Anterior cingulate cortex (tissue), 58 donors: ENCODE measurements around the gene ENTPD6.

Source experiments
- DNase-seq, 58 donors: peaks; one replicate each; lab custom pipeline; 2025; lab: John Stamatoyannopoulos, UW

The ENTPD6 gene

GRCh38 chr20:25207149-25207959, 11.8 kb downstream of the ENTPD6 start:
- DNase-seq, result no peak

GRCh38 chr20:25207960-25208534, 12.5 kb downstream of the ENTPD6 start:
- no peak for DNase-seq

- DNase-seq, result no peak
Observed at GRCh38 chr20:25209400-25209799, 13.9 kb downstream of the ENTPD6 start.

GRCh38 chr20:25209911-25210310, 14.4 kb downstream of the ENTPD6 start:
- DNase-seq, result no peak

- DNase-seq, result no peak
Observed at GRCh38 chr20:25211273-25211672, 15.8 kb downstream of the ENTPD6 start.

GRCh38 chr20:25212242-25212641, 16.7 kb downstream of the ENTPD6 start:
- DNase-seq, result no peak

- no peak for DNase-seq
Observed at GRCh38 chr20:25213566-25214425, 18.3 kb downstream of the ENTPD6 start.

- no peak for DNase-seq
Observed at GRCh38 chr20:25214426-25214790, 18.9 kb downstream of the ENTPD6 start.

- DNase-seq, result peak in 1 of 58 donors; percentile 15
Observed at GRCh38 chr20:25214819-25215218, 19.3 kb downstream of the ENTPD6 start.

GRCh38 chr20:25215521-25215920, 20.0 kb downstream of the ENTPD6 start:
- DNase-seq, result no peak

- DNase-seq, result no peak
Observed at GRCh38 chr20:25216199-25216945, 20.9 kb downstream of the ENTPD6 start.

GRCh38 chr20:25217161-25218108, 21.9 kb downstream of the ENTPD6 start:
- DNase-seq, result no peak

- no peak for DNase-seq
Observed at GRCh38 chr20:25218109-25218486, 22.6 kb downstream of the ENTPD6 start.

GRCh38 chr20:25218492-25218891, 23.0 kb downstream of the ENTPD6 start:
- DNase-seq, result peak in 1 of 58 donors; percentile 18

GRCh38 chr20:25219365-25219764, 23.9 kb downstream of the ENTPD6 start:
- DNase-seq, result no peak

- DNase-seq, result no peak
Observed at GRCh38 chr20:25220021-25220730, 24.7 kb downstream of the ENTPD6 start.

GRCh38 chr20:25220810-25221591, 25.5 kb downstream of the ENTPD6 start:
- peak in 1 of 58 donors; percentile 11 for DNase-seq
